SK-N-SH (cell line): ENCODE measurements around the gene GRB2.

Experiments
- CTCF ChIP-seq: fragments of 200-600 bp; sonication (generic); IDR thresholded peaks from 2 replicates; pipeline ENCODE4 v1.6.1; 2017; ENCODE audit warnings: antibody characterized with exemption, mild to moderate bottlenecking, moderate library complexity
- MXI1 ChIP-seq: IDR thresholded peaks from 2 replicates; pipeline ENCODE4 v1.6.1; 2012; ENCODE audit warnings: mild to moderate bottlenecking, low read depth, low read length, improper control_type of control experiment
- SMC3 ChIP-seq: IDR thresholded peaks from 2 replicates; pipeline ENCODE4 v1.6.1; 2012; ENCODE audit warnings: low read depth, low read length, improper control_type of control experiment
- YY1 ChIP-seq: IDR thresholded peaks from 2 replicates; pipeline ENCODE4 v1.4.0; 2012; ENCODE audit warnings: low read depth, mild to moderate bottlenecking

DNA sequence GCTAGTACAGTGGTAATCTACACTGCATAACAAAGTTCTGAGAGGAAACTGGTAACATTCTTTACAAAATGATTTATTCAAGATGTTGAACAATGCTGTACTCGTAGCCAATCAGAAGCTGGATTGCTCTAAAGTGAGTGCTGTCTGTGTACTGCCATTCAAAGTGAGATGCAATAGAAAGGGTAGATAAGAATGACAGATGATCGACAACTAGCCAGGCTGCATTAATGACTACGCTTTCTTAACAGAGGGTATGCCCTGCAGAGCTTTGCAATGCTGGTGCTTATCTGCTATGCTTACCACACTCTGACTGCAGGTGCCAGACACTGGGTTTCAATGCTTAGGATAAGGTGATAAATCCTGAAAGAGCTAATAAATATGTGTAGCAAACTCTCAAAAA is 70.2 kb downstream of the GRB2 start:
- TF ChIP-seq MXI1 (no peak; the same call in 1 of the 2 replicates), YY1 (no peak), CTCF (no peak), SMC3 (no peak)
